Astrocyte of the spinal cord (primary cell): ENCODE measurements around the gene CST1.
"Not testable (repeated sequence)": the region's sequence is repeated elsewhere in the genome, so short reads cannot be mapped to it uniquely, and the experiment has no call there.

Experiments used
- DNase-seq: peaks from one replicate; pipeline ENCODE4 v3.0.0; 2011; ENCODE audit warnings: low read depth, low spot score
- H3K4me3 ChIP-seq: 2 replicates; pipeline ENCODE4 v1.5.1; 2011; ENCODE audit warnings: low read depth, mild to moderate bottlenecking, low read length, moderate library complexity
- in situ Hi-C: cut with HindIII; loops from 2 replicates; pipeline ENCODE4 v1.10.0; 2017; ENCODE audit warnings: low sequenced_read_pairs
- TF ChIP-seq, protein P1 (sequence below): IDR thresholded peaks from 2 replicates; pipeline ENCODE4 v1.5.1; 2012; ENCODE audit warnings: low read depth, mild to moderate bottlenecking, low read length, inconsistent platforms

The CST1 gene

GRCh38 chr20:23746321-23746720 is 4.4 kb downstream of the CST1 start:
- H3K4me3 ChIP-seq: no peak overlapping the region
- in situ Hi-C loops: no loop called here
- DNase-seq: no peak
- TF ChIP-seq, protein P1, sequence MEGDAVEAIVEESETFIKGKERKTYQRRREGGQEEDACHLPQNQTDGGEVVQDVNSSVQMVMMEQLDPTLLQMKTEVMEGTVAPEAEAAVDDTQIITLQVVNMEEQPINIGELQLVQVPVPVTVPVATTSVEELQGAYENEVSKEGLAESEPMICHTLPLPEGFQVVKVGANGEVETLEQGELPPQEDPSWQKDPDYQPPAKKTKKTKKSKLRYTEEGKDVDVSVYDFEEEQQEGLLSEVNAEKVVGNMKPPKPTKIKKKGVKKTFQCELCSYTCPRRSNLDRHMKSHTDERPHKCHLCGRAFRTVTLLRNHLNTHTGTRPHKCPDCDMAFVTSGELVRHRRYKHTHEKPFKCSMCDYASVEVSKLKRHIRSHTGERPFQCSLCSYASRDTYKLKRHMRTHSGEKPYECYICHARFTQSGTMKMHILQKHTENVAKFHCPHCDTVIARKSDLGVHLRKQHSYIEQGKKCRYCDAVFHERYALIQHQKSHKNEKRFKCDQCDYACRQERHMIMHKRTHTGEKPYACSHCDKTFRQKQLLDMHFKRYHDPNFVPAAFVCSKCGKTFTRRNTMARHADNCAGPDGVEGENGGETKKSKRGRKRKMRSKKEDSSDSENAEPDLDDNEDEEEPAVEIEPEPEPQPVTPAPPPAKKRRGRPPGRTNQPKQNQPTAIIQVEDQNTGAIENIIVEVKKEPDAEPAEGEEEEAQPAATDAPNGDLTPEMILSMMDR: no peak

DNA sequence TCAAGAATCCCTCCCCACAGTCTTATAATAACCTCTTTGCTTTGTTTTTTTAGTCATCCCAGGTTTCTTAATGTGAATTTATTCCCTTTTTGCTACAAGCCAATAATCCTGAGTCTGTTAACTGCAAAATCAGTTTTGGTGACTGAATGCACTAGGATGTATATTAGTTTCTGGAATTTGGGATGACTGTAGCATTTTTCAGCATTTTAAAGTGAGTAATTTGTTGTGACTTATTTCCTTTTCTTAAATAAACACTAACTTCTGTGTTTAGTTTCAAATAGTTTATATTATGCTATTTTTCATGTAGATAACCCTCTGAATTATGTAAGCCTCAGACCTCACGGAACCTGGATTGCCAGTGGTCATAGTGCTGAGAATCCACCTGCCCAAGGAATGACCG is 5.5 kb downstream of the CST1 start:
- DNase-seq: no peak
- no peak overlapping the region for H3K4me3 ChIP-seq
- TF ChIP-seq, protein P1: no peak
- in situ Hi-C loops: no loop called here

- DNase-seq: no peak
- TF ChIP-seq, protein P1: no peak
- no peak overlapping the region for H3K4me3 ChIP-seq
- in situ Hi-C loops: no loop called here
Observed at GRCh38 chr20:23744817-23745216, 5.9 kb downstream of the CST1 start.

DNA sequence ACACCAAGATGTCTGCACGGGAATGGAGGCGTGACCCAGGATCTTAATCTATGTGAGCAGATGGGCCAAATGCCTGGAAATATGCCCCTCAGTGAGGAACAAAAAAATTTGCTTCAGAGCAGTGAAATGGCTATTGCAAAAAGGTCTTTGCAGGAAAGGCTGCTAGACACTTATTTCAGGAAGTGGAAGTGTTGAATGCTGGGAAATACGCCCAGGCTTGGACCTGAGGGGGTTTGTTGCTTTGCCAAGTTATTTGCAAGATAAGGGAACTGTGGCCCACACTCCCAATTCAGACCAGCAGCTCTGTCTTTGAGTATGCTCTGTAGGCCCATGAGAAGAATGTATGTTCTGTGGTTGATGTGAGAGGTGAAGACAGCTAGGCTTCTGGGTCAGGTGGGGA is 15.3 kb downstream of the CST1 start:
- in situ Hi-C loops, DNase-seq, H3K4me3 ChIP-seq: not testable (repeated sequence)

DNA sequence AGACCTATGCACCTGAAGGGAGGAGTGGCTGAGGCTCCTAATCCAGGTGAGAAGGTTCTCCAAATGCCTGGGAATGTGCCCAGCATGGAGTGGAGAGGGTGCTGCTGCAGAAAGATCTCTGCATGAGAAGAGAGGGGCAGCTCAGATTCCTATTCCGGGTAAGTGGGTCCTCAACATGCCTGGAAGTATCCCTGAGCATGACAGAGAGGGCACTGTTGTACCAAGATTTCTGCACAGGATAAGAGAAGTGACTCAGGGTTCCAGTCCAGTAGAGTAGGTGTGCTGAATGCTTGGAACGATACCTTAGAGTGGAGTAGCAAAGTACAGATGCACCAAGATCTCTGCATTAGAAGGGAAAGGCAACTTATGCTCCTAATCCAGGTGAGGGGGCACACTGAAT is 15.8 kb downstream of the CST1 start:
- H3K4me3 ChIP-seq, in situ Hi-C loops, DNase-seq: not testable (repeated sequence)

GRCh38 chr20:23734440-23734839 is 16.3 kb downstream of the CST1 start:
- DNase-seq, in situ Hi-C loops, H3K4me3 ChIP-seq: not testable (repeated sequence)

DNA sequence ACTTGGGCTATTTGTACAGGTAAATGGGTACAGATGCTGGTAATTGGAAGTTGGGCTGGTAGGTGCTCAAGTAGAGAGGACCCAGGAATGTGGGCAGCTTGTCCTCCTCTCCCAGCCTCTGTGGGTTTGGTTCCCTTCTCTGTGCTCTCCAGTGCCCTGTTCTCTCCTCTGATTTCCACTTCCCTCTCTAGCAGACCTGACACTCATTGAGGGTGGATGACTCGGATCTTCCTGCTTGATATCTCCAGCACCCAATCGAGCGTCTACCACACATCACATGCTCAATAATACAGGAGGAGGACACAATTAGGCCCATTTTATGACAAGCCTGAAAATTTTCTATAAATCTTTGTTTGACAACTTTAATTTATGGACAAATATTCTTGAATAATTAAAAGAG is 23.7 kb downstream of the CST1 start:
- TF ChIP-seq, protein P1: no peak
- DNase-seq: no peak
- in situ Hi-C loops: no loop called here
- H3K4me3 ChIP-seq: no peak overlapping the region

DNA sequence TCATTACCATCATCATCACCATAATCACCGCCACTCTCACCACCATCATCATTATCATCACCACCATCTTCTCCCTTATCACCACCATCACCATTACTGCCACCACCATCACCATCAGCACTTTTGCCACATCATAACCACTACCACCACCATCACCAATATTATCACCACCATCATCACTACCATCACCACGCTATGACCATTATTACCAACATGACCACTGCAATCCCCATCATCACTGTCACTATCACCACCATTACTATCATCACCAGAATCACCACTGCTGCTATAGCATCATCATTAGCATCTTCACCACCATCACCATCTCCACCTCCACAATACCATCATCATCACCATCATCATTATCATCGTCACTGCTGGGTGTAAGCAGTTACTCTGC is 25.6 kb downstream of the CST1 start:
- DNase-seq: no peak
- in situ Hi-C loops: no loop called here
- TF ChIP-seq, protein P1: no peak
- no peak overlapping the region for H3K4me3 ChIP-seq
